Measurements from ENCODE around the gene HEMK1. TPM values are rescaled to one million over a fixed set of nuclear protein-coding genes. Genes with fewer than 3 reads are reported as not detected.
A peak's percentile ranks its signal among the peaks of the same experiment; 100 is the strongest.

The HEMK1 gene
- total and polyA plus RNA-seq, 2 of the 4 experiments (the other 2 are of a cell fraction): 17.2 to 20.8 TPM

DNA sequence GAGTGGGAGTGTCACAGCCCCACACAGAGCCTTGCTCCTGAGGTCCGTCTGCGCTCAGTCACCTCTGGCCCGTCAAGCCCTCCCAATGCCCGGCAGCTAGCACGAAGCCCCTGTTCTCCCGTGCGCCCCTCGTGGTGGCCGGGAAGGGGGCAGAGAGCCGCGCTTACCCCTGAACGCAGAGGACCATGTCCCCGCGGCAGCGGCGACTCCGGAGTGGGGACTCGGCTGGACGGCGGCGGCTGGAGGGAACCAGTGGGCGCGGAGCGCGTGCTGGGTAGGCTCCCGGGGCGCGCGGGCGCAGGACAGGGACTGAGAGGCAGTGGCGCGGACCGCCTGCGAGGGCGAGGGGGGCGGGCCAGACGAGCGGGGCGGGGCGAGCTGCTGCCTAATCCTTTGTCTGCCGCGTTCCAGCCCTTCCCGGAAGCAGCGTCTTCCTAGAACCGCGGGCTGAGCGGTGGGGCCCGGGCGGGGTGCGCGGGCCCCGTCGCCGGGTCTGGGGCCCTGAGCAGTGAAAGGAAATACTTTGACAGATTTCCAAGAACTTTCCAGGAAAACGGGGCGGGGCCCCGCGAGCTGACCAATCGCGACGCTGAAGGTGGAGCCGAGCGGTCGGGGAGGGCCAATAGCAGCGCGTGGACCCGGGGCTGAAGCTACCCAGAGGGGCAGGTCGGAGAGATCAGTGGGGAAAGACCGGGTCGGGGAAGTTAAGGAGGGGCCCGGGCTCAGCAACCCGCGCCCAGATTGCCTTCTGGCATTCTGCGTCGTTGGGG is 42.3 kb downstream of the HEMK1 start, which contains the start of gene CISH:
Gene CISH (minus strand): TSS at position 311 of the 770 bp plus-strand sequence. CDS start 124 bp downstream, at position 187.
- dilution Hi-C loops (cut with HindIII; ENCODE audit: low sequenced_read_pairs, unreplicated experiment) (no loop called here), in situ Hi-C loops (cut with MboI; ENCODE audit: low sequenced_read_pairs) (loop anchor here (5.0 to 25.0 kb wide), 2 partner anchors 39 to 1076 kb away; no protein-coding TSS in a partner anchor), intact Hi-C loops (cut with micrococcal nuclease) (loop anchor here (1.0 to 10.0 kb wide), 2 partner anchors 9 to 1053 kb away; no protein-coding TSS in a partner anchor)
- peak within 1 kb of the TSS; percentile 70 for H3K14ac ChIP-seq (replicated peaks; ENCODE audit: low read depth, low read length)
- no peak within 1 kb of the TSS for H2BK20ac ChIP-seq (ENCODE audit: low read depth, low read length)
- peak within 1 kb of the TSS; percentile 52 for H2BK5ac ChIP-seq (ENCODE audit: low read depth, low read length, poor library complexity, severe bottlenecking)
- H2AK9ac ChIP-seq (replicated peaks; ENCODE audit: low read depth, low read length, poor library complexity): peak within 1 kb of the TSS; percentile 86
- peak within 1 kb of the TSS; percentile 56; the same call in 1 of the 2 replicates for H4K91ac ChIP-seq (ENCODE audit: insufficient read depth, low read depth, low read length)
- WGBS, 2 experiments (ENCODE audit: extremely low coverage in 2 of 2, insufficient read length in 1 of 2): 1% methylated on average over 53 of the region's 75 CpGs; no CpG with 5 or more reads in 1 of the 2 experiments
- peaks cover 11% of the 10 kb centered on the region for H3K9me1 ChIP-seq (ENCODE audit: insufficient read depth, low read length)
- H3K18ac ChIP-seq (ENCODE audit: low read depth, low read length): peak within 1 kb of the TSS; percentile 22; the same call in 1 of the 2 replicates
- H3K9ac ChIP-seq (ENCODE audit: low read depth, low read length): peak within 1 kb of the TSS; percentile 70
- ChIA-PET CTCF (interaction anchor here (0.8 to 3.3 kb wide), 4 partner anchors 10 to 40 kb away, joined by 3 to 20 read pairs (median 6); no protein-coding TSS in a partner anchor), POLR2A (ENCODE audit: unreplicated experiment) (interaction anchor here (1.0 to 1.8 kb wide), 2 partner anchors 10 to 42 kb away, joined by 5 to 8 read pairs; partner anchors contain the start of gene HEMK1)
- H2AFZ ChIP-seq (replicated peaks; ENCODE audit: low read length, poor library complexity): peak within 1 kb of the TSS; percentile 94
- peaks cover 13% of the 10 kb centered on the region in 2 experiments; a peak in 3 of 4 replicates for H3K79me1 ChIP-seq (ENCODE audit: low read depth in 1 of 2, low read length in 2 of 2)
- DNase-seq (peak; percentile 91), ATAC-seq (ENCODE audit: low read depth) (peak; percentile 82)
- TF ChIP-seq CTCF (conservative IDR thresholded peaks at IDR 0.05; ENCODE audit: low read depth, low read length): peak; percentile 44
- TF ChIP-seq RAD21 (IDR thresholded peaks at IDR 0.05; ENCODE audit: low read length): peak; percentile 31; the same call in 1 of the 2 replicates
- peak; percentile 28 for TF ChIP-seq USF2 (IDR thresholded peaks at IDR 0.05; ENCODE audit: low read depth, low read length)
- TF ChIP-seq MXI1 (IDR thresholded peaks at IDR 0.05; ENCODE audit: borderline replicate concordance, low read depth, low read length): peak; percentile 44; the same call in 1 of the 2 replicates
- TF ChIP-seq RFX5 (IDR thresholded peaks at IDR 0.05; ENCODE audit: low read depth, low read length): no peak
- TF ChIP-seq POLR2A (IDR thresholded peaks at IDR 0.05; ENCODE audit: low read depth, low read length): 0 out of 2 replicates have a peak, but pooled peaks have one; percentile 38
- TF ChIP-seq FOS (IDR thresholded peaks at IDR 0.05; ENCODE audit: low read depth, low read length): no peak
- TF ChIP-seq MAZ (IDR thresholded peaks at IDR 0.05; ENCODE audit: borderline replicate concordance, low read depth, low read length): peak; percentile 72; the same call in 1 of the 2 replicates
- TF ChIP-seq BHLHE40 (IDR thresholded peaks at IDR 0.05; ENCODE audit: low read depth, low read length): no peak
- no peak for TF ChIP-seq SMC3 (IDR thresholded peaks at IDR 0.05; ENCODE audit: low read depth, low read length)
- no peak for TF ChIP-seq NFE2L2 (IDR thresholded peaks at IDR 0.05; ENCODE audit: low read depth, low read length)
- H3K4me1 ChIP-seq (ENCODE audit: control insufficient read depth, insufficient read depth, low read length): peaks cover 4% of the 10 kb centered on the region
- H2BK15ac ChIP-seq (ENCODE audit: low read depth, low read length): peak within 1 kb of the TSS; percentile 21; the same call in 1 of the 3 replicates
- H4K20me1 ChIP-seq (ENCODE audit: insufficient read depth, low read length): no peaks in the 10 kb centered on the region
- BruUV-seq (replicated peaks): no TSS peak
- H3K23ac ChIP-seq (ENCODE audit: low read depth, low read length): peak within 1 kb of the TSS; percentile 79
- peak within 1 kb of the TSS; percentile 81 for H3K4me3 ChIP-seq (ENCODE audit: insufficient read depth, low read depth, low read length)
- no peaks in the 10 kb centered on the region for H3K27me3 ChIP-seq (ENCODE audit: control insufficient read depth, insufficient read depth, low read length)
- peak within 1 kb of the TSS; percentile 13; the same call in 1 of the 2 replicates for H4K5ac ChIP-seq (ENCODE audit: low read depth, low read length)
- peak within 1 kb of the TSS; percentile 70 for H2AK5ac ChIP-seq (ENCODE audit: low read depth, low read length)
- peak within 1 kb of the TSS; percentile 92 for H3K4me2 ChIP-seq (ENCODE audit: low read depth, low read length)
- peak within 1 kb of the TSS; percentile 79 for H3K27ac ChIP-seq (ENCODE audit: insufficient read depth, low read length)
- peak within 1 kb of the TSS; percentile 66 for H3K4ac ChIP-seq (ENCODE audit: low read depth, low read length)
- H2BK120ac ChIP-seq (ENCODE audit: low read depth, low read length): peak within 1 kb of the TSS; percentile 12; the same call in 1 of the 2 replicates
- H3K9me3 ChIP-seq (ENCODE audit: control insufficient read depth, insufficient read depth, low read length): no peaks in the 10 kb centered on the region
- H3K56ac ChIP-seq (ENCODE audit: extremely low read depth, insufficient read depth, low read length): peak within 1 kb of the TSS; percentile 53; the same call in 1 of the 2 replicates
- H3K36me3 ChIP-seq (ENCODE audit: control insufficient read depth, insufficient read depth, low read length): peaks cover 12% of the 10 kb centered on the region; the same call in 1 of the 2 replicates
- H4K8ac ChIP-seq (ENCODE audit: low read depth in 2 of 2, low read length in 2 of 2): peak within 1 kb of the TSS; percentile 8 to 38; a peak in 1 of 4 replicates
